K562 (cell line): ENCODE measurements around the gene MOSPD3. TPM values are rescaled to one million over a fixed set of nuclear protein-coding genes. Genes with fewer than 3 reads are reported as not detected.
A peak's percentile ranks its signal among the peaks of the same experiment; 100 is the strongest.

ENCODE experiments used
- BCLAF1 ChIP-seq, 2 experiments: fragments of 450-650 bp in 1 of 2; IDR thresholded peaks; 2 replicates each; pipeline ENCODE4 v1.6.1; 2011 to 2017; ENCODE audit warnings: low read depth in 2 of 2, antibody characterized with exemption in 1 of 2, borderline replicate concordance in 1 of 2, low read length in 1 of 2, mild to moderate bottlenecking in 1 of 2, mixed read lengths in 1 of 2; ENCODE audit not compliant: control insufficient read depth in 1 of 2
- CBFB ChIP-seq: sonication (generic); formaldehyde crosslinking; IDR thresholded peaks from 2 replicates; pipeline ENCODE4 v1.4.0; 2020; ENCODE audit warnings: mild to moderate bottlenecking, missing genetic modification reagents
- DACH1 ChIP-seq: fragments of 450-650 bp; IDR thresholded peaks from 2 replicates; pipeline ENCODE4 v1.6.1; 2018; ENCODE audit not compliant: partially characterized antibody
- ESRRA ChIP-seq: fragments of 450-650 bp; IDR thresholded peaks from 2 replicates; pipeline ENCODE4 v1.6.1; 2014; ENCODE audit warnings: low read depth, mild to moderate bottlenecking, moderate library complexity, borderline replicate concordance
- EZH2 ChIP-seq: IDR thresholded peaks from 2 replicates; pipeline ENCODE4 v1.6.1; 2012; ENCODE audit warnings: low read depth, mild to moderate bottlenecking, inconsistent platforms, low read length, borderline replicate concordance
- IRF9 ChIP-seq: fragments of 450-650 bp; IDR thresholded peaks from 2 replicates; pipeline ENCODE4 v1.6.1; 2016; ENCODE audit warnings: missing biosample characterization, missing genetic modification characterization
- LCOR ChIP-seq: sonication (generic); formaldehyde crosslinking; IDR thresholded peaks from 2 replicates; pipeline ENCODE4 v1.8.0; 2022; ENCODE audit warnings: mild to moderate bottlenecking, missing genetic modification reagents
- NR2C2 ChIP-seq, 2 experiments: fragments of 200-800 bp in 1 of 2; sonication (Bioruptor generic) in 1 of 2; sonication (generic) in 1 of 2; formaldehyde crosslinking in 1 of 2; IDR thresholded peaks; 2 replicates each; pipeline versions ENCODE4 v1.6.1 to v1.8.0; 2016 to 2022; ENCODE audit warnings: mild to moderate bottlenecking in 1 of 2, missing compliant biosample characterization in 1 of 2, missing genetic modification characterization in 1 of 2, missing genetic modification reagents in 1 of 2
- PURB ChIP-seq: sonication (generic); formaldehyde crosslinking; IDR thresholded peaks from 2 replicates; pipeline ENCODE4 v1.9.0; 2021; ENCODE audit warnings: low read depth, mild to moderate bottlenecking, missing genetic modification reagents
- RAD51 ChIP-seq: fragments of 450-650 bp; IDR thresholded peaks from 2 replicates; pipeline ENCODE4 v1.7.1; 2016; ENCODE audit warnings: low read depth, mild to moderate bottlenecking, borderline replicate concordance
- RBM25 ChIP-seq: fragments of 200-400 bp; formaldehyde crosslinking; IDR thresholded peaks from 2 replicates; pipeline ENCODE4 v1.6.1; 2018; ENCODE audit warnings: low read length, low read depth, moderate library complexity; ENCODE audit not compliant: severe bottlenecking
- RNF2 ChIP-seq: sonication (generic); IDR thresholded peaks from 2 replicates; pipeline ENCODE4 v1.6.1; 2016
- RREB1 ChIP-seq: fragments of 250-450 bp; sonication (Bioruptor Pico); IDR thresholded peaks from 2 replicates; pipeline ENCODE4 v1.4.0; 2020
- THRB ChIP-seq: fragments of 450-650 bp; formaldehyde crosslinking; conservative IDR thresholded peaks from 2 replicates; pipeline ENCODE4 v1.4.0; 2022; ENCODE audit warnings: mild to moderate bottlenecking, missing genetic modification characterization
- polyA plus RNA-seq, 8 experiments: library from polyadenylated mRNA; depleted of rRNA in 4 of 8; stranded (reverse) in 5 of 8; unstranded in 3 of 8; fragments of >200 nt; fragmentation: Nextera tagmentation in 2 of 8; fragmentation: Illumina TruSeq in 1 of 8; extraction: Ambion mirVana in 2 of 8; extraction: Trizol in 1 of 8; gene quantifications; 2 replicates each; pipeline versions ENCODE4 v1.2.1 to v1.2.3, GENCODE V29; 2011 to 2014; ENCODE audit warnings: inconsistent platforms in 1 of 8, missing spikeins in 1 of 8
- total RNA-seq, 7 experiments: library from RNA; depleted of rRNA in 6 of 7; stranded (reverse); fragments of >200 nt in 6 of 7; fragmentation: Illumina TruSeq in 2 of 7; extraction: Trizol in 2 of 7; gene quantifications; 2 replicates each; pipeline versions ENCODE4 v1.2.1 to v1.2.3, GENCODE V29; 2011 to 2021; ENCODE audit warnings: low replicate concordance in 1 of 7

MOSPD3 gene
- total and polyA plus RNA-seq, 9 of the 15 experiments (the other 6 are each of a cell fraction or from before 2014, with no cell fraction given) = 1.4 to 32.1 (median 7.3) TPM

GRCh38 chr7:100604028-100604975 lies 8.0 kb upstream of the MOSPD3 start (continued):
- TF ChIP-seq IRF9 = no peak
- no peak for TF ChIP-seq EZH2
- TF ChIP-seq DACH1 = no peak
- TF ChIP-seq BCLAF1 (IDR thresholded peaks at IDR 0.05; ENCODE audit: borderline replicate concordance in 1 of 2, control insufficient read depth in 1 of 2, low read depth in 2 of 2, low read length in 1 of 2) = no peak
- TF ChIP-seq PURB (CRISPR knock-in tag) = no peak
- no peak for TF ChIP-seq NR2C2 (CRISPR knock-in tag; IDR thresholded peaks at IDR 0.05)
- no peak for TF ChIP-seq NR2C2 (tag; IDR thresholded peaks at IDR 0.05)
- peak; percentile 78 for TF ChIP-seq ESRRA
- 0 out of 2 replicates have a peak, but pooled peaks have one; percentile 48 for TF ChIP-seq CBFB (CRISPR knock-in tag)
- TF ChIP-seq LCOR (CRISPR knock-in tag) = peak; percentile 63; the same call in 1 of the 2 replicates
- TF ChIP-seq RREB1 (CRISPR knock-in tag) = 0 out of 2 replicates have a peak, but pooled peaks have one; percentile 59
- TF ChIP-seq RBM25 = no peak
- TF ChIP-seq THRB (CRISPR knock-in tag) = no peak
- peak; percentile 29; the same call in 1 of the 2 replicates for TF ChIP-seq RNF2
- no peak for TF ChIP-seq RAD51
